GM13977 (cell line): ENCODE measurements around the gene TICAM1.
A peak's percentile ranks its signal among the peaks of the same experiment; 100 is the strongest.

Source experiments
- DNase-seq: peaks from one replicate; pipeline ENCODE4 v3.0.0; 2012; ENCODE audit warnings: low spot score
- CTCF ChIP-seq: IDR thresholded peaks from 2 replicates; pipeline ENCODE4 v1.5.1; 2012; ENCODE audit warnings: mild to moderate bottlenecking, control low read depth; ENCODE audit not compliant: insufficient read depth; ENCODE audit errors: extremely low read depth, missing control alignments
- in situ Hi-C: fragments of 300-500 bp; cut with MboI; formaldehyde crosslinking; loops from one replicate; pipeline ENCODE4 v1.12.0; 2022; ENCODE audit warnings: low sequenced_read_pairs, low pct_unique_long_range_greater_than_20kb, mixed read lengths, inconsistent platforms; ENCODE audit not compliant: unreplicated experiment

Gene TICAM1

GRCh38 chr19:4831304-4831978 lies at the start of gene TICAM1:
Gene TICAM1, minus strand, starts transcription at chr19:4831712. Its CDS starts 13,335 bp downstream, at chr19:4818377.
- DNase-seq: peak; percentile 80
- TF ChIP-seq CTCF: no peak
- in situ Hi-C loops: no loop called here

- no peak for TF ChIP-seq CTCF
- in situ Hi-C loops: no loop called here
- DNase-seq: no peak
Measured at GRCh38 chr19:4879041-4879440, 47.5 kb upstream of the TICAM1 start.

- peak; percentile 41 for DNase-seq
- in situ Hi-C loops: no loop called here
- TF ChIP-seq CTCF: no peak
Measured at GRCh38 chr19:4878491-4878968, 47.0 kb upstream of the TICAM1 start.

GRCh38 chr19:4877753-4878490 lies 46.4 kb upstream of the TICAM1 start:
- TF ChIP-seq CTCF: no peak
- DNase-seq: peak; percentile 37
- in situ Hi-C loops: no loop called here

GRCh38 chr19:4873930-4874329 lies 42.4 kb upstream of the TICAM1 start:
- no peak for DNase-seq
- no peak for TF ChIP-seq CTCF
- in situ Hi-C loops: no loop called here

GRCh38 chr19:4871711-4872110 lies 40.2 kb upstream of the TICAM1 start:
- TF ChIP-seq CTCF: no peak
- in situ Hi-C loops: no loop called here
- no peak for DNase-seq
